NK-92 (cell line): ENCODE data around the gene KLHL14.

Experiments used
- DNase-seq: peaks from one replicate; lab custom pipeline; 2025; ENCODE audit not compliant: unreplicated experiment; lab: John Stamatoyannopoulos, UW

The KLHL14 gene

GRCh38 chr18:32770054-32770665 lies 2.7 kb downstream of the KLHL14 start:
- DNase-seq, result no peak

DNA sequence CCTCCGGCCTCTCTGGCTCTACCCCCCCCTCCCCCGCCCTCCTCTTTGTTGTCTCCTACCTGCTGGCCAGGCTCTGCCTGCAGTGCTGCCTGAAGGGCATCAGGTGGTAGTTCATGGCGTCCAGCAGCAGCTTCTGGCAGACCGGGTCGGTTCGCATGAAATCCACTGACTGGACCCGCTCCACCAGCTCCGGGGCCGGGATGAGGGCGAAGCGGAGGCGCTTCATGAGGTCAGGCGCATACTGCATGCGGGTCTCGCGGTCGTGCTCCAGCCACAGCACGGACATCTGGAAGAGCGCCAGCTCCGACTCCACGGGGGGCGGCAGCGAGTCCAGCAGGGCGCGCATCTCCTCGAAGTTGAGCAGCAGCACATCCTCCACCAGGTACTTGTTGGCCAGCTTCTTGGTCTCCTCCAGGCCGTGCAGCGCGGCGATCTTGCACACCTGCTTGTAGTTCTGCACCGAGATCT lies 3.2 kb downstream of the KLHL14 start:
- no peak for DNase-seq

DNA sequence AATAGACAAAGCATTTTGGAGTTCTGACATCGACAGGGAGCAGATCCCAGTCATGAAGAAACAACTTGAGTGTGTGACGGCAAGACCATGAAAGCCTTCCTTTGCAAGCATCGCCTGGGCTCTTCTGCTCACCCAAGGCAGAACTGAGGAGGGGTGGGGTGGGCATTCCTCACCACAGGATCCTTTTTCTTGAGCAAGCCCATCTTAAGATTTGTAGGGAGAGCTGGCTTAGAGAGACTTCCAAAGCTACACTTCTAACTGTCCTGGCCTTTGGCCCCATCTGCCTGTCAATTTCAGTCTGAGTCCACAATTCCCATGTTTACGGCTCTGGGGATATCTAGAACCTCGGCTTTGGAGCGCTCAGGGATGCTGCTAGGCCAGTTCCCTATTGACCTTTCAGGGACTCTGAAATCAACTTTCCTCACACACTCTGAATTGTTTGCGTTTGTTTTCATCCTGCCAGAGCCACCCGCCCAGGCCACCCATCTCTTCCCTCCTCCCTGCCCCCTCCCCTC lies 3.7 kb downstream of the KLHL14 start:
- DNase-seq, result no peak

DNA sequence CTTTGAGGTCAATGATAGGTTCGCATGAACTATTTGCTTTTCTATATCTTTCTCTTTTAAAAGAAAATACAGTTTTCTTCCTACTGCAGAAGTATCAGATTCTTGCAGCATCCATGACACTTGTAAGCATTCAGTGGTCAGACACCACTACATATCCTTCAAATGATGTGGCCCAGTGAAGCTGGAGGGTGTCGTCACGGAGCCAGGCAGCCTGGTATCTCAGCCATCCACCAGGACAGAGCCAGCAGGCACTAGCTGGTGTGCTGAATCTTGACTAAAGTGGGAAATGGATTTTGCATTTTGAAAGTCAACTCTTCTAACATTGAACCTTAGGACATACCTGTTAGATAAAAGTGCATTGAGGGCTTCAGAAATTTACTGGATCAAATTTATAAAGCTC lies 5.4 kb downstream of the KLHL14 start:
- DNase-seq, result no peak

GRCh38 chr18:32764611-32765244 lies 8.1 kb downstream of the KLHL14 start:
- DNase-seq, result no peak

- DNase-seq, result no peak
Measured at GRCh38 chr18:32763293-32763692, 9.5 kb downstream of the KLHL14 start.

DNA sequence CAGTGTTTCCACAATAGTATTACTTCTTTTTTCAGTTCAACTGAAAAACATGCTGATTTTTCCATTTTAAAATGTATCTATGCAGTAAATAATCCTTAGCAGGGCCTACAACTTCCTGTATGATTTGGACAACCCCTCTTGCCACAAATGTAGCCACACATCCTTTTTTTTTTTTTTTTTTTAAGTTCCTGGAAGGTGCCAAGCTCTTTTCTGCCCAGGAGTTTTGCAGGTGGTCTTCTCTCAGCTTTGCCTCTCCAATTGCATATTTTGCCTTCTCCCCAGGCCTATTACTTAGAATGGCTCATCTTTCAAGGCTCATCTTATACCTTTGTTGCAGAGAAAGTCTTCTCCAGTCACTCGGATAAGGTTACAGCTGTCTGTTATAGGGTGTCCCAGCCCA lies 11.6 kb downstream of the KLHL14 start:
- no peak for DNase-seq

DNA sequence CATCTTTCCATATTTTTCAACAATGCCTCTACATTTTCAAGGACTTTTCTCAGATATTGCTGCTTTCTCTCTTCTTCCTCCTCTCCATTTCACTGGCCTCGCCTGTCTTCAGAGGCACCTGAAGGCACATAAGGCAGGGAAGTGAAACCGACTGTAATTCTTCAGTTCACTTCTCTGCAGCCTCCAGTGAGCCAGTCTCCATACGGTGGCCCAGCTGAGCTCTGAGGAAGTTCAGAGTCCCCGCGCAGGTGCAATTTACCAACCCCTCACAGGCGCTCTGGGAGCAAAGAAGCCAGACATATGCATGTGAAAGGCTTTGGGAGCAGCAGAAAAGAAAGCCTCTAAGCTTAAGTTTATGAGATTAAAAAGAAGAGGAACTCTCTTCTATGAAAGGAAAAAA lies 12.4 kb downstream of the KLHL14 start:
- DNase-seq, result no peak

DNA sequence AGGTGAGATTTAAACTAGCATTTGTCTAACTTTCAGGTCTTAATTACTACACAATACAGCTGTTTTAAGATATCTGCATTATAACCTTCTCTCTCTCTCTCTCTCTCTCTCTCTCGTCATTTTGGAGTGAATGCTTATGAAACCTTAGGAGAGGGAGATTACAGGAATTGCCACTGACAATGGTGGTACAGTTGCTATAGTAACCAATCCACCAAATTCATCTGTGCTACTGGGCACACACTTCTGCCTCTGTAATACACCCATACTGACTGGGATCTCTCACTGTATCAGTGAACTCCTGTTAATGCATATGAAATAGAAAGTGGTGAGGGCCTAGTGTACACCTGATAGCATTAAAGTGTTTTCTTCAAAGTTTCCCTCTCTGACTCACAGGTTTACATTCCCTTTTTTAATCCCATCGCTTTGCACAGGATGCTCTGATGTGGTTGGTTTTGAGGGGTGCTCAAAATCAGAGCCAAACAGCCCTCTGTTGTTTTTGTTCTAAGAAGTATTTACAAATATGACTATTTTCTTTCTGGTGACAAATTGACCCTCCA lies 13.1 kb downstream of the KLHL14 start:
- no peak for DNase-seq

- DNase-seq, result no peak
Measured at GRCh38 chr18:32754508-32755263, 18.1 kb downstream of the KLHL14 start.

DNA sequence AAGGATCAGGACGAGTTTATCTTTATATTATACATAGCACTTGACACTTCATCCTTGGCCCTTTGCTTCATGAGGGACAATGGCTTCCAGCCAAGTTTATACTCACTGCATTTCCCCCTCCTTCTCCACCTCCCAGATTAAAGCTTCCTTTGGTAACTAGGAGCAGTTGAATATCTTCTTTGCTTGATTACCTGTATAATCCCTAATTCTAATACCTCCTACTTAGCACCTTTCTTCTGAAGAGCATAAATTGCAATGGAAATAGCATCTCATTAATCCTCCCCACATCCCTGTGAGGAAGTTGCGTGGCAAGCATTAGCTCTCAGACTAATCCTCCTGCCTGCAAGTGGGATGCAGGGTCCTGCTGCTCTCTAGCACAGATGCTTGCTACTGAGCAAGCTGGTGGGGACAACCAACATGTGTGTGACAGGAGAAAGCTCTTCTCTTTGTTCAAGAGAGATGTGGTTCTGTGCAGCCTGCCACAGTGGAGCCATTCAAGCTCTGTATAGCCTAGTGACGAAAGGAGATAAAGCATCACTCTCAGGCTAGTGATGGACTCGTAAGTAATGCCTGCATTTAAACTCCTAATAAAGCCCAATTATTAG lies 19.1 kb downstream of the KLHL14 start:
- DNase-seq, result no peak

- no peak for DNase-seq
Measured at GRCh38 chr18:32750328-32750727, 22.5 kb downstream of the KLHL14 start.

GRCh38 chr18:32749809-32750208 lies 23.0 kb downstream of the KLHL14 start:
- DNase-seq, result no peak

DNA sequence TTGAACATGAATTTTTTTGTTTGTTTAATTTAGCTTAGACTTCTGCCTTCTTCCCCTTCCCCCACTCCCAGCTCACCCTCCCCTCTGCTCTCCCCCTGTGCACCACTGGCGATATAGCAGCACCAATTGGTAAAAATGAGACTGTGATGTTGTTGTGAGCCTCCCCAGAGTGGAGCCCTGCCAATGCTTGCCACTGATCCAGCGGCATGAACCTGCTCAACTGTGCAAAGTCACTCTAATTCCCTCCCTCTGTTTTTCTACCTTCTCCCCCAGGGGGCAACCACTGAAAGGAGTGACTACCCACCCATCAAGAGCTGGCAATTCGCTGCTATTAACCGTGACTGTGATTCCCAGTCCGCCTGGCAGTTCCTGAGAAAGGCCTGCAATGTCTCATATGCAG lies 30.2 kb downstream of the KLHL14 start:
- no peak for DNase-seq

DNA sequence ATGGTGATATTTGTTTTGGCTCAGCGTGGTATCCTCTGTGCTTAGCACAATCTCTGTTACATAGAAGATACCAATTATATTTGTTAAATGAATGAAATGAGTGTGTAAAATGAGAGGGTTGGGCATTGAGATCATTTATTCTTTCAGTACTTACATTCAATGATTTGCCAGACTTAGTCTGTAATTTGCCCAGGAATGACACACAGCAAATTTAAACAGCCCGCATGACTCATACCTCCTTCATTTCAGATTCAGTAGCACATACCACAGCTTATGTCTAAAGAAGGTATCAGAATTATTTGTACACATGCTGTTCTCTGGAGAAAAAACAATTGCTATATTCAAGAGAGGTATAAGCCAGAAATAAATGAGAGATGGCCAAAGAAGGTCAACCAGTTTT lies 37.0 kb downstream of the KLHL14 start:
- DNase-seq, result no peak

- no peak for DNase-seq
Measured at GRCh38 chr18:32734442-32734841, 38.4 kb downstream of the KLHL14 start.

- DNase-seq, result no peak
Measured at GRCh38 chr18:32732165-32732564, 40.7 kb downstream of the KLHL14 start.

- no peak for DNase-seq
Measured at GRCh38 chr18:32730620-32731091, 42.2 kb downstream of the KLHL14 start.

DNA sequence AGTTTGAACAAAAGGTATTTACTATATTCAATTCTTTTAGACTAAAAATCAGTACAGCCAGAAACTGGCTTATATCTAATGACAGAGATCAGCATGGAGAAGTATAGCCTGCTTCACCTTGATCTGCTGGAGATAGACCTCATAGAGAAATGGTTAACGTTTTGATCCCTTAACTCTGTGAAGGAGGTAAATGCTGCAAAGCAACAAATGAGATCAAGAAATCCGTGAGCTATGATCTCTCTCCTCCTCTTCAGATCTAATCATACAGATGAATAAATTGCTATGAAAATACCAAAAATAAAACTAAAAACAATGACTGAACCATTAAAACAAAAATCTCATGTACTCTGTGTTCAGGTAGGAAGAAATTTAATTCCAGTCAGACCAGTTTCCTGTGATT lies 42.8 kb downstream of the KLHL14 start:
- no peak for DNase-seq

DNA sequence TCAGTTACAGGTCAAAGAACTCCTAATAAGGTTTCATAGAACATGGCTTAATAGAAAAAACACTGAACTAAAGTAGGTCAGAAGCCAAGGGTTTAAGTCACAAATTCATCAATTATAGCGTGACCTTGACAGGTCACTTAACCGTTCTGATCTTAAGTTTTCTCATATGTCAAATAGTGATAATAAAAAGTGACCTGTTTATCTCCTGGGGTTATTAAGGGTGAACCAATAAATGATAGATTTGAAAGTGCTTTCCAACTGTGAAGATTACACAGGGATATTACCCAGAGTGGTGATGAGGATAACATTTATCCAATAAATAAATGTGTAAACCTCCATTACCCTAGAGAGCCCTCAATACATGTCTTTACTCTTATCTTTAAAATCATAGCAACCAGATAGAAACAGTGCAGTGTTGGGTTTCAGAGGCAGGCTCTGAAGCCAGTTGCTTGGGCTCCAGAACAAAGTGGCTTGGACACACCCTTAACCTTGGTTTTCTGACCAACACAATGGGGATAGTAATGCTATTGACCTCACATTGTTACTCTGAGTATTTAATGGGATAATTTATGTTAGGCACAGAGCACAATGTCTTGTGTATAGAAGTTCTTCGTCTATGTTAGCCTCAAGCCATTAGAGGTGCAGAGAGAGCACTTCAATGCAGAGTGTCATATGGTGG lies 48.6 kb downstream of the KLHL14 start:
- no peak for DNase-seq

DNA sequence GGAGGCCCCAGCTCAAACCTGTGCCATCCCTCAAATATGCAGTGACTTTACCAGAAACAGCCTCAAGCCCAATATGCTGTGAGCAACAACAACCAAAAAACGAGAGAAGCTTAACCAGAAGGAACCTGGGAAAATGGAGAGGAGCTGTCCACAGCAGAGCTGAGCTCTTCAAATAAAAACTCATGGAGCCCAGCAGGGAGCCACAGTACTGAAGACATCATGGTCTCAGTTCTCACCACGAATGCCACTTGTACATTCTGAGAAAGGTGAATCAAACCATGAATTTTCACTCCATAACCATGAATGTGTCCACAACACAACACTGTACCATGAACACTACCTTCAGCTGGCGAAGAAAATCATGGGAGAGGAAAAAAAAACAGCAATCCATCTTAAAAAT lies 50.5 kb downstream of the KLHL14 start:
- no peak for DNase-seq
